ENCODE results near the gene EYA3. TPM values are rescaled to one million over a fixed set of nuclear protein-coding genes. Genes with fewer than 3 reads are reported as not detected.

EYA3 gene
- total and polyA plus RNA-seq, 11 donors, result 5.8 to 23.3 (median 17.4) TPM

- WGBS, 4 donors, result 71 to 77% (median 75%) methylated on average over 7 to 8 of the region's 8 CpGs
- Histone ChIP-seq H3K4me3 (no peak overlapping the region), H3K4me1 (peaks cover 0 to 1% (median 0%) of the 10 kb centered on the region in 12 donors), H3K36me3 (no peaks in the 10 kb centered on the region), H3K27ac (no peak overlapping the region), H3K9me3 (no peaks in the 10 kb centered on the region), H3K27me3 (no peaks in the 10 kb centered on the region)
- peak in 2 of 4 donors; percentile 33 to 48 for ATAC-seq
- DNase-seq, result no peak
- intact Hi-C loops (cut with DNase I), result no loop called here
- no peak for TF ChIP-seq POLR2A (IDR thresholded peaks at IDR 0.05)
- TF ChIP-seq, protein P1, sequence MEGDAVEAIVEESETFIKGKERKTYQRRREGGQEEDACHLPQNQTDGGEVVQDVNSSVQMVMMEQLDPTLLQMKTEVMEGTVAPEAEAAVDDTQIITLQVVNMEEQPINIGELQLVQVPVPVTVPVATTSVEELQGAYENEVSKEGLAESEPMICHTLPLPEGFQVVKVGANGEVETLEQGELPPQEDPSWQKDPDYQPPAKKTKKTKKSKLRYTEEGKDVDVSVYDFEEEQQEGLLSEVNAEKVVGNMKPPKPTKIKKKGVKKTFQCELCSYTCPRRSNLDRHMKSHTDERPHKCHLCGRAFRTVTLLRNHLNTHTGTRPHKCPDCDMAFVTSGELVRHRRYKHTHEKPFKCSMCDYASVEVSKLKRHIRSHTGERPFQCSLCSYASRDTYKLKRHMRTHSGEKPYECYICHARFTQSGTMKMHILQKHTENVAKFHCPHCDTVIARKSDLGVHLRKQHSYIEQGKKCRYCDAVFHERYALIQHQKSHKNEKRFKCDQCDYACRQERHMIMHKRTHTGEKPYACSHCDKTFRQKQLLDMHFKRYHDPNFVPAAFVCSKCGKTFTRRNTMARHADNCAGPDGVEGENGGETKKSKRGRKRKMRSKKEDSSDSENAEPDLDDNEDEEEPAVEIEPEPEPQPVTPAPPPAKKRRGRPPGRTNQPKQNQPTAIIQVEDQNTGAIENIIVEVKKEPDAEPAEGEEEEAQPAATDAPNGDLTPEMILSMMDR (IDR thresholded peaks at IDR 0.05), result no peak
These were observed 139.4 kb downstream of the EYA3 start for GRCh38 chr1:27949027-27949426.

DNA sequence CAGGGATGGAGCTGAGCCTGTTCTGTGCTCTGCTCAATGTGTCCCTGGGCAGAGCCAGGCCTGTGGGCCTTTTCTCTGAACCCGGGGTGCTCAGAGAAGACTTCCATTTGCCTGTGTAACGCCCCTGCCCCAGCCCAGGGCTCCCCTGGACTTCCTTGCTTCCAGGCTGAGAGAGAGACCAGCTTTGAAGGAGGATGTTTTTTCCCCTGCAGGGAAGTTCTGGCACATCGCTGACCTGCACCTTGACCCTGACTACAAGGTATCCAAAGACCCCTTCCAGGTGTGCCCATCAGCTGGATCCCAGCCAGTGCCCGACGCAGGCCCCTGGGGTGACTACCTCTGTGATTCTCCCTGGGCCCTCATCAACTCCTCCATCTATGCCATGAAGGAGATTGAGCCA, 143.4 kb downstream of the EYA3 start:
- no peak for ATAC-seq
- H3K4me1 ChIP-seq, result peaks cover 0 to 18% (median 0%) of the 10 kb centered on the region in 12 donors
- no peak for DNase-seq
- H3K27ac ChIP-seq, result no peak overlapping the region
- no peaks in the 10 kb centered on the region for H3K9me3 ChIP-seq
- no peaks in the 10 kb centered on the region for H3K36me3 ChIP-seq
- TF ChIP-seq, protein P1 (IDR thresholded peaks at IDR 0.05), result no peak
- no peak for TF ChIP-seq POLR2A (IDR thresholded peaks at IDR 0.05)
- 78 to 100% (median 86%) methylated on average over 1 to 5 of the region's 5 CpGs for WGBS, 4 donors
- H3K27me3 ChIP-seq, result no peaks in the 10 kb centered on the region
- intact Hi-C loops (cut with DNase I), result no loop called here
- H3K4me3 ChIP-seq, result no peak overlapping the region

GRCh38 chr1:27941671-27942540, 146.5 kb downstream of the EYA3 start:
- Histone ChIP-seq H3K9me3 (no peaks in the 10 kb centered on the region), H3K27ac (peak overlapping the region in 1 of 12 donors; percentile 39), H3K36me3 (no peaks in the 10 kb centered on the region), H3K27me3 (no peaks in the 10 kb centered on the region), H3K4me3 (no peak overlapping the region), H3K4me1 (peaks cover 0 to 19% (median 0%) of the 10 kb centered on the region in 12 donors)
- TF ChIP-seq, protein P1 (IDR thresholded peaks at IDR 0.05), result no peak
- no peak for TF ChIP-seq POLR2A (IDR thresholded peaks at IDR 0.05)
- intact Hi-C loops (cut with DNase I), result loop anchor here in 2 of 10 donors (2.0 to 5.0 kb wide), 3 partner anchors 35 to 265 kb away; no protein-coding TSS in a partner anchor
- no peak for DNase-seq
- ATAC-seq, result no peak
- 80 to 85% (median 84%) methylated on average over 11 to 12 of the region's 12 CpGs for WGBS, 4 donors

DNA sequence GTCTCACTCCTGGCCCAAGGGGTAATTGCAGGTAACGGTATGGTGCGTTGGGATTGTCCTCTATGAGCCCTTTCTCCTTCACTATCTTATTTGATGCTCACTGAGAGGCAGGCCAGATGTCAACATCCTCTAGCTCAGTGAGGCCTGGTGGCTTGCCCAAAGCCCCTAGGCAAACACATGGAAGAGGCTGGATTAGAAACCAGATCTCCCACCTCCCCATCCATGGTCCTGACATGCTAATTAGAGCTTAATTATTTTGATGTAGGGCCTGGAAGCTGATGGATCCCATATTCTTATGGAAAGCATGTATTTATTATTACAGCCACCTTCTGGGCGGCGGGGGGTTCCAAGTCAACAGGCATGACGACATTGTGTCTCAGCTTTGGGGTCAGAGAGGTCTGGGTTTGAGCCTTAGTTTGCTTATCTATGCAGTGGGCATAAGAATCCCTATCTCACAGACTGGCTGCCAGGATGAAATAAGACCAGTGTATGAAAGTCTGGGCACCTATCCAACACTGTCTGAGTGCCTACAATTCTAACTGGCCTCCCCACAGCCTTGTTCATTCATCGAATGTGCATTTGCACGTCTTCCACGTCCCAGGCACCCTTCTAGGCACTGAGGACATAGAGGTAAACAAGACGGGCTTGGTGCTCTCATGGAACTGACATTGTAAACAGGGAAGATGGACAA, 147.4 kb downstream of the EYA3 start:
- ATAC-seq, result no peak

More for the DNA sequence above, 147.4 kb downstream of the EYA3 start:
- Histone ChIP-seq H3K4me3 (no peak overlapping the region), H3K36me3 (no peaks in the 10 kb centered on the region), H3K9me3 (no peaks in the 10 kb centered on the region), H3K4me1 (peaks cover 0 to 19% (median 0%) of the 10 kb centered on the region in 12 donors), H3K27ac (no peak overlapping the region), H3K27me3 (peaks cover 0 to 5% (median 0%) of the 10 kb centered on the region in 9 donors)
- WGBS, 4 donors, result 81 to 89% (median 89%) methylated on average over 9 of the region's 9 CpGs
- intact Hi-C loops (cut with DNase I), result loop anchor here in 3 of 10 donors (1.0 to 5.0 kb wide), 4 partner anchors 36 to 266 kb away; no protein-coding TSS in a partner anchor
- no peak for DNase-seq
- TF ChIP-seq, protein P1 (IDR thresholded peaks at IDR 0.05), result no peak
- TF ChIP-seq POLR2A (IDR thresholded peaks at IDR 0.05), result no peak
